Adrenal gland (tissue), 12 donors: ENCODE results near the gene ANKRD34A. TPM values are rescaled to one million over a fixed set of nuclear protein-coding genes. Genes with fewer than 3 reads are reported as not detected.

ENCODE experiments used
- DNase-seq, 7 donors: peaks; one replicate each; pipeline ENCODE4 v3.0.0-alpha.2; 2019 to 2020
- H3K27ac ChIP-seq, 5 donors: fragments of 200-600 bp; sonication (generic) in 4 of 5; 1 replicate in 3 of 5; 2 replicates in 2 of 5; pipeline versions ENCODE4 v1.5.1 to v1.8.0; 2016 to 2020; ENCODE audit warnings: mild to moderate bottlenecking in 1 of 5
- H3K27me3 ChIP-seq: fragments of 200-600 bp; 2 replicates; pipeline ENCODE4 v1.8.0; 2021
- H3K36me3 ChIP-seq, 2 donors: fragments of 200-600 bp; replicated peaks in 1 of 2; 1 replicate in 1 of 2; 2 replicates in 1 of 2; pipeline versions ENCODE4 v1.5.1 to v1.8.0; 2018 to 2022
- H3K4me1 ChIP-seq, 2 donors: fragments of 200-600 bp; replicated peaks in 1 of 2; 1 replicate in 1 of 2; 2 replicates in 1 of 2; pipeline versions ENCODE4 v1.5.1 to v1.8.0; 2018 to 2021
- H3K4me3 ChIP-seq, 4 donors: fragments of 200-600 bp; sonication (generic) in 3 of 4; one replicate each; pipeline ENCODE4 v1.5.1; 2016 to 2018
- H3K9me3 ChIP-seq, 3 donors: fragments of 200-600 bp; sonication (generic) in 1 of 3; replicated peaks in 1 of 3; 1 replicate in 2 of 3; 2 replicates in 1 of 3; pipeline versions ENCODE4 v1.5.1 to v1.8.0; 2016 to 2021
- POLR2A ChIP-seq, 2 donors: fragments of 450-650 bp; IDR thresholded peaks; one replicate each; pipeline ENCODE4 v1.6.1; 2017; ENCODE audit warnings: antibody characterized with exemption in 2 of 2, mild to moderate bottlenecking in 2 of 2, moderate library complexity in 1 of 2
- WGBS, 4 donors: extraction: QIAGEN DNeasy Blood & Tissue Kit in 2 of 4; methylation state at CpG; one replicate each; pipeline versions ENCODE4 v1.1.5 to v1.1.7; 2013 to 2017; 5-methylcytosine and 5-hydroxymethylcytosine counted together
- intact Hi-C, 2 donors: fragments of 100-400 bp; cut with DNase I; formaldehyde crosslinking; loops; one replicate each; pipeline versions ENCODE4 v1.14.1 to v1.15.0; 2022 to 2023
- polyA plus RNA-seq, 3 donors: library from polyadenylated mRNA; stranded (reverse); fragments of 200-250 nt in 2 of 3; fragments of 350-450 nt in 1 of 3; fragmentation: Illumina TruSeq in 1 of 3; extraction: RNeasy Lipid Tissue Mini Kit (QIAGEN cat#74804) in 1 of 3; gene quantifications; one replicate each; pipeline ENCODE4 v1.2.3, GENCODE V29; 2013 to 2014
- total RNA-seq, 9 donors: library from RNA; depleted of rRNA in 4 of 9; stranded (reverse); fragments of >200 nt in 4 of 9; fragments of 120-200 nt in 1 of 9; fragmentation: NEBNext Ultra II Directional in 1 of 9; extraction: Animal tissue kit (Norgen Biotek cat#: 25700) in 1 of 9; gene quantifications; one replicate each; pipeline versions ENCODE4 v1.1.0 to v1.2.4, GENCODE V29; 2013 to 2023
- TF ChIP-seq, protein P1 (sequence below), 6 experiments: fragments of 450-650 bp in 4 of 6; fragments of 200-600 bp in 2 of 6; sonication (generic) in 1 of 6; IDR thresholded peaks; 1 replicate in 5 of 6; 2 replicates in 1 of 6; pipeline versions ENCODE4 v1.5.1 to v1.8.0; 2016 to 2021; ENCODE audit warnings: antibody characterized with exemption in 6 of 6, mild to moderate bottlenecking in 2 of 6, moderate library complexity in 1 of 6
- donor health status: healthy with polysubstance abuse.
- donor health status: Bipolar disorder and iron deficiency.
- donor health status: DM: yes; HTN: yes; CAD: no.
- donor health status: DM: no; HTN: no; CAD: no.
- donor health status: DM: no; HTN: no; CAD: no.
- donor health status: DM: yes; HTN: yes; CAD: no.

The ANKRD34A gene
- total and polyA plus RNA-seq, 12 donors = 0.24 to 2.5 (median 0.96) TPM

DNA sequence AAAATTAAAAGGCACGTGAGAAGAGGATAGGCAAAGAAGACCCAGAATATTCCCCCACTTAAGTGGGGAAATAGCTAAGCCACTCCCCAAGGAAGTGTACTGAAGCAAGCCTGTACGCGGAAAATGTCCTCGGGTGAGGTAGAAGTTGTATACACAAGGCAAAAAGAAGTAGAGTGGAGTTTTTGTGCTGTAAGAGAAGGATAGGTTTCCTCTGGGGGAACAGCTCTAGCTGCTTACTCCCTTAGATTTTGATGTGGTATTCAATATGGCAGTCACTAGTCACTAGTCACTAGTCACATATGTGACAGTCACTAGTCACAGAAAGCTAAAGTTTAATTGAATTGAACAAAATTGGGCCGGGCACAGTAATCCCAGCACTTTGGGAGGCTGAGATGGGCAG, 24.4 kb upstream of the ANKRD34A start:
- no peak overlapping the region for H3K4me3 ChIP-seq
- peak overlapping the region in 2 of 5 donors; percentile 47 to 96 for H3K27ac ChIP-seq
- TF ChIP-seq, protein P1, sequence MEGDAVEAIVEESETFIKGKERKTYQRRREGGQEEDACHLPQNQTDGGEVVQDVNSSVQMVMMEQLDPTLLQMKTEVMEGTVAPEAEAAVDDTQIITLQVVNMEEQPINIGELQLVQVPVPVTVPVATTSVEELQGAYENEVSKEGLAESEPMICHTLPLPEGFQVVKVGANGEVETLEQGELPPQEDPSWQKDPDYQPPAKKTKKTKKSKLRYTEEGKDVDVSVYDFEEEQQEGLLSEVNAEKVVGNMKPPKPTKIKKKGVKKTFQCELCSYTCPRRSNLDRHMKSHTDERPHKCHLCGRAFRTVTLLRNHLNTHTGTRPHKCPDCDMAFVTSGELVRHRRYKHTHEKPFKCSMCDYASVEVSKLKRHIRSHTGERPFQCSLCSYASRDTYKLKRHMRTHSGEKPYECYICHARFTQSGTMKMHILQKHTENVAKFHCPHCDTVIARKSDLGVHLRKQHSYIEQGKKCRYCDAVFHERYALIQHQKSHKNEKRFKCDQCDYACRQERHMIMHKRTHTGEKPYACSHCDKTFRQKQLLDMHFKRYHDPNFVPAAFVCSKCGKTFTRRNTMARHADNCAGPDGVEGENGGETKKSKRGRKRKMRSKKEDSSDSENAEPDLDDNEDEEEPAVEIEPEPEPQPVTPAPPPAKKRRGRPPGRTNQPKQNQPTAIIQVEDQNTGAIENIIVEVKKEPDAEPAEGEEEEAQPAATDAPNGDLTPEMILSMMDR (IDR thresholded peaks at IDR 0.05) = no peak
- TF ChIP-seq POLR2A (IDR thresholded peaks at IDR 0.05) = peak in 1 of 2 donors; percentile 7
- H3K36me3 ChIP-seq = peaks cover 0 to 15% of the 10 kb centered on the region in 2 donors
- H3K9me3 ChIP-seq = no peaks in the 10 kb centered on the region
- no peaks in the 10 kb centered on the region for H3K27me3 ChIP-seq
- peak in 3 of 7 donors; percentile 13 to 48 (median 13) for DNase-seq
- intact Hi-C loops = no loop called here
- H3K4me1 ChIP-seq = peaks cover 34 to 59% of the 10 kb centered on the region in 2 donors
- WGBS, 4 donors = 61 to 70% (median 66%) methylated on average over 5 of the region's 5 CpGs

DNA sequence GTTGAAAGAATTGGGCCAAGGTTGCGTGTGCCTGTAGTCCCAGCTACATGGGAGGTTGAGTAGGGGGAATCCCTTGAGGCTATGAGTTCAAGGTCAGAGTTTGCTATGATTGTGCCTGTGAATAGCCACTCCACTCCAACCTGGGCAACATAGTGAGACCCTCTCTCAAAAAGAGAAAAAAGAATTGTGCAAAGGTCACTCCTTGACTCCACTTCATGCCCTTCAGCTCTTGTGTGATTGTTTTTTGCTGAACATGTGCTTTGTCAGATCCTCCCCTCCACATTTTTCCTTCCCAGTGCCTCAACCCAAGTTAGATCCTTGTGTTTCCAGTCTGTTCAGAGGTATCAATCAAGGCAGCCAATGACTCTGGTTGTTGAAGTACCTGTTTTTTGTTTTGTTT, 23.6 kb upstream of the ANKRD34A start:
- Histone ChIP-seq H3K36me3 (peaks cover 0 to 6% of the 10 kb centered on the region in 2 donors), H3K4me1 (peaks cover 33 to 61% of the 10 kb centered on the region in 2 donors), H3K27me3 (no peaks in the 10 kb centered on the region), H3K27ac (peak overlapping the region in 3 of 5 donors; percentile 40 to 96 (median 54)), H3K4me3 (no peak overlapping the region), H3K9me3 (no peaks in the 10 kb centered on the region)
- intact Hi-C loops = no loop called here
- no peak for TF ChIP-seq POLR2A (IDR thresholded peaks at IDR 0.05)
- TF ChIP-seq, protein P1 (IDR thresholded peaks at IDR 0.05) = no peak
- peak in 2 of 7 donors; percentile 16 to 35 for DNase-seq
- 88 to 100% (median 96%) methylated on average over 1 of the region's 1 CpG for WGBS, 4 donors

GRCh38 chr1:145986551-145986950, 22.2 kb upstream of the ANKRD34A start:
- Histone ChIP-seq H3K27me3 (no peaks in the 10 kb centered on the region), H3K36me3 (no peaks in the 10 kb centered on the region), H3K4me1 (peaks cover 29 to 63% of the 10 kb centered on the region in 2 donors), H3K4me3 (no peak overlapping the region), H3K27ac (peak overlapping the region; percentile 60 to 96 (median 76)), H3K9me3 (no peaks in the 10 kb centered on the region)
- peak in 3 of 7 donors; percentile 12 to 51 (median 13) for DNase-seq
- TF ChIP-seq, protein P1 (IDR thresholded peaks at IDR 0.05) = no peak
- TF ChIP-seq POLR2A (IDR thresholded peaks at IDR 0.05) = no peak
- 89 to 98% (median 94%) methylated on average over 6 of the region's 6 CpGs for whole genome bisulfite sequencing, 4 donors
- intact Hi-C loops = no loop called here

GRCh38 chr1:145985502-145986439, 21.4 kb upstream of the ANKRD34A start:
- DNase-seq = peak; percentile 53 to 87 (median 79)
- Histone ChIP-seq H3K4me3 (peak overlapping the region in 1 of 4 donors; percentile 22), H3K4me1 (peaks cover 36 to 70% of the 10 kb centered on the region in 2 donors), H3K36me3 (no peaks in the 10 kb centered on the region), H3K27me3 (no peaks in the 10 kb centered on the region), H3K9me3 (no peaks in the 10 kb centered on the region), H3K27ac (peak overlapping the region; percentile 60 to 96 (median 76))
- TF ChIP-seq, protein P1 (IDR thresholded peaks at IDR 0.05) = no peak
- no peak for TF ChIP-seq POLR2A (IDR thresholded peaks at IDR 0.05)
- intact Hi-C loops = no loop called here
- WGBS, 4 donors = 35 to 41% (median 37%) methylated on average over 14 to 15 of the region's 15 CpGs
